GM23338 (cell line): ENCODE data around the gene C2CD4D. TPM values are rescaled to one million over a fixed set of nuclear protein-coding genes. Genes with fewer than 3 reads are reported as not detected.

Experiments used
- ATAC-seq: fragments of 200-7000 bp; cut with Tn5 transposase; 3 replicates; pipeline ENCODE4 v1.9.1; 2020
- DNase-seq: peaks from one replicate; pipeline ENCODE4 v3.0.0-alpha.2; 2015; ENCODE audit warnings: low spot score
- H2AFZ ChIP-seq: fragments of 200-600 bp; sonication (generic); 2 replicates; pipeline ENCODE4 v1.8.0; 2016; ENCODE audit warnings: antibody characterized with exemption, mild to moderate bottlenecking, moderate library complexity
- H3F3A ChIP-seq: fragments of 200-600 bp; sonication (generic); replicated peaks from 2 replicates; pipeline ENCODE4 v1.8.0; 2017; ENCODE audit warnings: antibody characterized with exemption, mixed run types, low read depth
- H3K27ac ChIP-seq: fragments of 200-600 bp; sonication (generic); 2 replicates; pipeline ENCODE4 v1.6.1; 2016; ENCODE audit warnings: low read depth
- H3K27me3 ChIP-seq: fragments of 200-600 bp; sonication (generic); 2 replicates; pipeline ENCODE4 v1.8.0; 2016; ENCODE audit warnings: mild to moderate bottlenecking, mixed run types, moderate library complexity; ENCODE audit not compliant: insufficient read depth
- H3K36me3 ChIP-seq: fragments of 200-600 bp; sonication (generic); 2 replicates; pipeline ENCODE4 v1.8.0; 2016; ENCODE audit warnings: mild to moderate bottlenecking; ENCODE audit not compliant: insufficient read depth
- H3K4me1 ChIP-seq: fragments of 200-600 bp; sonication (generic); 2 replicates; pipeline ENCODE4 v1.8.0; 2016; ENCODE audit warnings: mild to moderate bottlenecking, moderate library complexity; ENCODE audit not compliant: insufficient read depth
- H3K4me2 ChIP-seq: fragments of 200-600 bp; sonication (generic); 2 replicates; pipeline ENCODE4 v1.7.1; 2017; ENCODE audit warnings: mixed run types
- H3K4me3 ChIP-seq: fragments of 200-600 bp; sonication (generic); 2 replicates; pipeline ENCODE4 v1.6.1; 2016; ENCODE audit warnings: mixed run types
- H3K79me2 ChIP-seq: fragments of 200-600 bp; sonication (generic); replicated peaks from 2 replicates; pipeline ENCODE4 v1.8.0; 2017; ENCODE audit warnings: mild to moderate bottlenecking; ENCODE audit not compliant: insufficient read depth
- H3K9me2 ChIP-seq: fragments of 200-600 bp; sonication (generic); 2 replicates; pipeline ENCODE4 v1.8.0; 2017; ENCODE audit not compliant: insufficient read depth
- H4K20me1 ChIP-seq: fragments of 200-600 bp; sonication (generic); replicated peaks from 2 replicates; pipeline ENCODE4 v1.8.0; 2017; ENCODE audit warnings: mild to moderate bottlenecking; ENCODE audit not compliant: insufficient read depth
- H3K27ac Mint-ChIP-seq: 2 replicates; pipeline ENCODE4 v1.8.0; 2020; ENCODE audit warnings: inconsistent platforms, mild to moderate bottlenecking, moderate library complexity, mixed read lengths
- H3K27me3 Mint-ChIP-seq: 3 replicates; pipeline ENCODE4 v1.8.0; 2022; ENCODE audit warnings: low read depth, mild to moderate bottlenecking, moderate library complexity, mixed read lengths, inconsistent platforms; ENCODE audit not compliant: insufficient read depth, poor library complexity
- H3K36me3 Mint-ChIP-seq: 3 replicates; pipeline ENCODE4 v1.8.0; 2021; ENCODE audit warnings: low read depth, mild to moderate bottlenecking, inconsistent platforms, moderate library complexity, mixed read lengths
- H3K4me1 Mint-ChIP-seq: 3 replicates; pipeline ENCODE4 v1.8.0; 2020; ENCODE audit warnings: mild to moderate bottlenecking, inconsistent platforms, mixed read lengths
- H3K4me3 Mint-ChIP-seq: 3 replicates; pipeline ENCODE4 v1.8.0; 2021; ENCODE audit warnings: moderate library complexity, mild to moderate bottlenecking, inconsistent platforms, mixed read lengths
- H3K9me3 Mint-ChIP-seq: 3 replicates; pipeline ENCODE4 v1.8.0; 2020; ENCODE audit warnings: moderate library complexity, mild to moderate bottlenecking, inconsistent platforms, mixed read lengths
- CREB1 ChIP-seq: fragments of 250-450 bp; sonication (Bioruptor Pico); IDR thresholded peaks from 2 replicates; pipeline ENCODE4 v1.5.0; 2020; ENCODE audit warnings: low read depth, mild to moderate bottlenecking, moderate library complexity
- EZH2 ChIP-seq: fragments of 200-600 bp; sonication (generic); IDR thresholded peaks from one replicate; pipeline ENCODE4 v1.8.0; 2017; ENCODE audit warnings: antibody characterized with exemption, mild to moderate bottlenecking, low read depth; ENCODE audit not compliant: unreplicated experiment
- EZH2phosphoT487 ChIP-seq: fragments of 200-600 bp; sonication (generic); IDR thresholded peaks from one replicate; pipeline ENCODE4 v1.8.1; 2018; ENCODE audit warnings: antibody characterized with exemption; ENCODE audit not compliant: unreplicated experiment
- JUNB ChIP-seq: IDR thresholded peaks from one replicate; pipeline ENCODE4 v1.6.1; 2016; ENCODE audit warnings: antibody characterized with exemption; ENCODE audit not compliant: unreplicated experiment
- NANOG ChIP-seq: IDR thresholded peaks from 2 replicates; pipeline ENCODE4 v1.6.1; 2016; ENCODE audit warnings: antibody characterized with exemption, borderline replicate concordance
- POLR2AphosphoS5 ChIP-seq: IDR thresholded peaks from 2 replicates; pipeline ENCODE4 v1.6.1; 2016; ENCODE audit warnings: antibody characterized with exemption, low read depth
- ZNF114 ChIP-seq: fragments of 250-450 bp; sonication (Bioruptor Pico); IDR thresholded peaks from 2 replicates; pipeline ENCODE4 v1.5.0; 2020; ENCODE audit warnings: mild to moderate bottlenecking, moderate library complexity
- ZNF331 ChIP-seq: fragments of 250-450 bp; sonication (Bioruptor Pico); IDR thresholded peaks from 2 replicates; pipeline ENCODE4 v1.5.0; 2020; ENCODE audit warnings: low read depth, mild to moderate bottlenecking, moderate library complexity
- polyA plus RNA-seq: library from polyadenylated mRNA; unstranded; fragments of >200 nt; fragmentation: Nextera tagmentation; extraction: Ambion mirVana; gene quantifications from 2 replicates; pipeline ENCODE4 v1.2.1, GENCODE V29; 2016
- total RNA-seq: library from RNA; depleted of rRNA; stranded (reverse); fragments of >200 nt; shearing (Covaris generic); gene quantifications from 2 replicates; pipeline ENCODE4 v1.2.3, GENCODE V29; 2014
- TF ChIP-seq, protein P1 (sequence below), 2 experiments: fragments of 200-600 bp in 1 of 2; sonication (generic) in 1 of 2; conservative IDR thresholded peaks; 2 replicates each; pipeline versions ENCODE4 v1.5.1 to v1.6.1; 2016 to 2017; ENCODE audit warnings: antibody characterized with exemption in 2 of 2, low read depth in 2 of 2, mild to moderate bottlenecking in 2 of 2, moderate library complexity in 1 of 2
- TF ChIP-seq, protein P2 (sequence below): fragments of 250-450 bp; sonication (Bioruptor Pico); IDR thresholded peaks from 2 replicates; pipeline ENCODE4 v1.5.0; 2020; ENCODE audit warnings: mild to moderate bottlenecking, moderate library complexity
- TF ChIP-seq, protein P3 (sequence below): IDR thresholded peaks from 2 replicates; pipeline ENCODE4 v1.6.1; 2016; ENCODE audit warnings: antibody characterized with exemption

The C2CD4D gene
- total and polyA plus RNA-seq, 2 experiments from 2014 or later = 0.35 to 0.82 TPM

DNA sequence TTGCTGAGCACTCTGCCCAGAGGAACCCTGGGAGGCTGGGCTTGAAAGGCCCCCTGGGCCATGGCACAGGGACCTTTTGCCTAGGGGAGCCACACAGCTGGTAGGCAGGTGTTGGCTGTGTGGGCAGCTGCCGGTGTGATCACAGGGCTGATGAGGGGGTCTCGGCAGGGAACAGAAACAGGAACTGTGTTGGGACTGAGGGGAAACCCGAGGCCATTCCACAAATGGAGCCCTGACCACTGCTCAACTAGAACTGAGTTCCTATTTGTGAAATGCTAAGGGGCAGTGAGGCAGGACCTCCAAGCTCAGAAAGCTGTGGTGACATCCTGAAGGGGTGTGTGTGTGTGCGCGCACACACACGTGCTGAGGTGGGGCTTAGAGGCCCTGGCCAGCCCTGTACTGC lies 20.3 kb upstream of the C2CD4D start:
- no peak for TF ChIP-seq ZNF331 (CRISPR knock-in tag)
- TF ChIP-seq, protein P1, sequence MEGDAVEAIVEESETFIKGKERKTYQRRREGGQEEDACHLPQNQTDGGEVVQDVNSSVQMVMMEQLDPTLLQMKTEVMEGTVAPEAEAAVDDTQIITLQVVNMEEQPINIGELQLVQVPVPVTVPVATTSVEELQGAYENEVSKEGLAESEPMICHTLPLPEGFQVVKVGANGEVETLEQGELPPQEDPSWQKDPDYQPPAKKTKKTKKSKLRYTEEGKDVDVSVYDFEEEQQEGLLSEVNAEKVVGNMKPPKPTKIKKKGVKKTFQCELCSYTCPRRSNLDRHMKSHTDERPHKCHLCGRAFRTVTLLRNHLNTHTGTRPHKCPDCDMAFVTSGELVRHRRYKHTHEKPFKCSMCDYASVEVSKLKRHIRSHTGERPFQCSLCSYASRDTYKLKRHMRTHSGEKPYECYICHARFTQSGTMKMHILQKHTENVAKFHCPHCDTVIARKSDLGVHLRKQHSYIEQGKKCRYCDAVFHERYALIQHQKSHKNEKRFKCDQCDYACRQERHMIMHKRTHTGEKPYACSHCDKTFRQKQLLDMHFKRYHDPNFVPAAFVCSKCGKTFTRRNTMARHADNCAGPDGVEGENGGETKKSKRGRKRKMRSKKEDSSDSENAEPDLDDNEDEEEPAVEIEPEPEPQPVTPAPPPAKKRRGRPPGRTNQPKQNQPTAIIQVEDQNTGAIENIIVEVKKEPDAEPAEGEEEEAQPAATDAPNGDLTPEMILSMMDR (conservative IDR thresholded peaks at IDR 0.05; ENCODE audit: low read depth in 2 of 2) = no peak
- TF ChIP-seq JUNB = no peak
- TF ChIP-seq POLR2AphosphoS5 = no peak
- no peak for TF ChIP-seq EZH2
- TF ChIP-seq NANOG = no peak
- TF ChIP-seq, protein P2, sequence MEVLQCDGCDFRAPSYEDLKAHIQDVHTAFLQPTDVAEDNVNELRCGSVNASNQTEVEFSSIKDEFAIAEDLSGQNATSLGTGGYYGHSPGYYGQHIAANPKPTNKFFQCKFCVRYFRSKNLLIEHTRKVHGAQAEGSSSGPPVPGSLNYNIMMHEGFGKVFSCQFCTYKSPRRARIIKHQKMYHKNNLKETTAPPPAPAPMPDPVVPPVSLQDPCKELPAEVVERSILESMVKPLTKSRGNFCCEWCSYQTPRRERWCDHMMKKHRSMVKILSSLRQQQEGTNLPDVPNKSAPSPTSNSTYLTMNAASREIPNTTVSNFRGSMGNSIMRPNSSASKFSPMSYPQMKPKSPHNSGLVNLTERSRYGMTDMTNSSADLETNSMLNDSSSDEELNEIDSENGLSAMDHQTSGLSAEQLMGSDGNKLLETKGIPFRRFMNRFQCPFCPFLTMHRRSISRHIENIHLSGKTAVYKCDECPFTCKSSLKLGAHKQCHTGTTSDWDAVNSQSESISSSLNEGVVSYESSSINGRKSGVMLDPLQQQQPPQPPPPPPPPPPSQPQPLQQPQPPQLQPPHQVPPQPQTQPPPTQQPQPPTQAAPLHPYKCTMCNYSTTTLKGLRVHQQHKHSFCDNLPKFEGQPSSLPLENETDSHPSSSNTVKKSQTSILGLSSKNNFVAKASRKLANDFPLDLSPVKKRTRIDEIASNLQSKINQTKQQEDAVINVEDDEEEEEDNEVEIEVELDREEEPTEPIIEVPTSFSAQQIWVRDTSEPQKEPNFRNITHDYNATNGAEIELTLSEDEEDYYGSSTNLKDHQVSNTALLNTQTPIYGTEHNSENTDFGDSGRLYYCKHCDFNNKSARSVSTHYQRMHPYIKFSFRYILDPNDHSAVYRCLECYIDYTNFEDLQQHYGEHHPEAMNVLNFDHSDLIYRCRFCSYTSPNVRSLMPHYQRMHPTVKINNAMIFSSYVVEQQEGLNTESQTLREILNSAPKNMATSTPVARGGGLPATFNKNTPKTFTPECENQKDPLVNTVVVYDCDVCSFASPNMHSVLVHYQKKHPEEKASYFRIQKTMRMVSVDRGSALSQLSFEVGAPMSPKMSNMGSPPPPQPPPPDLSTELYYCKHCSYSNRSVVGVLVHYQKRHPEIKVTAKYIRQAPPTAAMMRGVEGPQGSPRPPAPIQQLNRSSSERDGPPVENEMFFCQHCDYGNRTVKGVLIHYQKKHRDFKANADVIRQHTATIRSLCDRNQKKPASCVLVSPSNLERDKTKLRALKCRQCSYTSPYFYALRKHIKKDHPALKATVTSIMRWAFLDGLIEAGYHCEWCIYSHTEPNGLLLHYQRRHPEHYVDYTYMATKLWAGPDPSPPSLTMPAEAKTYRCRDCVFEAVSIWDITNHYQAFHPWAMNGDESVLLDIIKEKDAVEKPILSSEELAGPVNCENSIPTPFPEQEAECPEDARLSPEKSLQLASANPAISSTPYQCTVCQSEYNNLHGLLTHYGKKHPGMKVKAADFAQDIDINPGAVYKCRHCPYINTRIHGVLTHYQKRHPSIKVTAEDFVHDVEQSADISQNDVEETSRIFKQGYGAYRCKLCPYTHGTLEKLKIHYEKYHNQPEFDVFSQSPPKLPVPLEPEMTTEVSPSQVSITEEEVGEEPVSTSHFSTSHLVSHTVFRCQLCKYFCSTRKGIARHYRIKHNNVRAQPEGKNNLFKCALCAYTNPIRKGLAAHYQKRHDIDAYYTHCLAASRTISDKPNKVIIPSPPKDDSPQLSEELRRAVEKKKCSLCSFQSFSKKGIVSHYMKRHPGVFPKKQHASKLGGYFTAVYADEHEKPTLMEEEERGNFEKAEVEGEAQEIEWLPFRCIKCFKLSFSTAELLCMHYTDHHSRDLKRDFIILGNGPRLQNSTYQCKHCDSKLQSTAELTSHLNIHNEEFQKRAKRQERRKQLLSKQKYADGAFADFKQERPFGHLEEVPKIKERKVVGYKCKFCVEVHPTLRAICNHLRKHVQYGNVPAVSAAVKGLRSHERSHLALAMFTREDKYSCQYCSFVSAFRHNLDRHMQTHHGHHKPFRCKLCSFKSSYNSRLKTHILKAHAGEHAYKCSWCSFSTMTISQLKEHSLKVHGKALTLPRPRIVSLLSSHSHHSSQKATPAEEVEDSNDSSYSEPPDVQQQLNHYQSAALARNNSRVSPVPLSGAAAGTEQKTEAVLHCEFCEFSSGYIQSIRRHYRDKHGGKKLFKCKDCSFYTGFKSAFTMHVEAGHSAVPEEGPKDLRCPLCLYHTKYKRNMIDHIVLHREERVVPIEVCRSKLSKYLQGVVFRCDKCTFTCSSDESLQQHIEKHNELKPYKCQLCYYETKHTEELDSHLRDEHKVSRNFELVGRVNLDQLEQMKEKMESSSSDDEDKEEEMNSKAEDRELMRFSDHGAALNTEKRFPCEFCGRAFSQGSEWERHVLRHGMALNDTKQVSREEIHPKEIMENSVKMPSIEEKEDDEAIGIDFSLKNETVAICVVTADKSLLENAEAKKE (CRISPR knock-in tag) = no peak
- TF ChIP-seq, protein P3, sequence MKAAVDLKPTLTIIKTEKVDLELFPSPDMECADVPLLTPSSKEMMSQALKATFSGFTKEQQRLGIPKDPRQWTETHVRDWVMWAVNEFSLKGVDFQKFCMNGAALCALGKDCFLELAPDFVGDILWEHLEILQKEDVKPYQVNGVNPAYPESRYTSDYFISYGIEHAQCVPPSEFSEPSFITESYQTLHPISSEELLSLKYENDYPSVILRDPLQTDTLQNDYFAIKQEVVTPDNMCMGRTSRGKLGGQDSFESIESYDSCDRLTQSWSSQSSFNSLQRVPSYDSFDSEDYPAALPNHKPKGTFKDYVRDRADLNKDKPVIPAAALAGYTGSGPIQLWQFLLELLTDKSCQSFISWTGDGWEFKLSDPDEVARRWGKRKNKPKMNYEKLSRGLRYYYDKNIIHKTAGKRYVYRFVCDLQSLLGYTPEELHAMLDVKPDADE = no peak
- TF ChIP-seq EZH2phosphoT487 = no peak
- TF ChIP-seq ZNF114 (CRISPR knock-in tag) = no peak
- no peak for TF ChIP-seq CREB1
- Mint-ChIP-seq H3K27me3 (peaks cover 65% of the 10 kb centered on the region), H3K4me3 (no peak overlapping the region), H3K27ac (no peak overlapping the region), H3K4me1 (peaks cover 23% of the 10 kb centered on the region), H3K36me3 (no peaks in the 10 kb centered on the region), H3K9me3 (no peaks in the 10 kb centered on the region; the same call in 2 of the 3 replicates)
- no peaks in the 10 kb centered on the region; the same call in 1 of the 2 replicates for H3K36me3 ChIP-seq
- H3K79me2 ChIP-seq = no peaks in the 10 kb centered on the region
- H3F3A ChIP-seq = no peaks in the 10 kb centered on the region
- H3K4me1 ChIP-seq = peaks cover 5% of the 10 kb centered on the region; the same call in 1 of the 2 replicates
- no peak overlapping the region for H3K4me3 ChIP-seq
- no peak; the same call in 2 of the 3 replicates for ATAC-seq
- H3K4me2 ChIP-seq = peak overlapping the region; percentile 52; the same call in 1 of the 2 replicates
- H4K20me1 ChIP-seq = no peaks in the 10 kb centered on the region; the same call in 1 of the 2 replicates
- no peaks in the 10 kb centered on the region for H3K9me2 ChIP-seq
- H3K27ac ChIP-seq = no peak overlapping the region
- H2AFZ ChIP-seq = no peak overlapping the region
- H3K27me3 ChIP-seq = peaks cover 77% of the 10 kb centered on the region
- no peak for DNase-seq
